KG1 (cell line): ENCODE data around the gene PTPRM.
A peak's percentile ranks its signal among the peaks of the same experiment; 100 is the strongest.

Experiments
- DNase-seq: peaks from one replicate; lab custom pipeline; 2025; lab: John Stamatoyannopoulos, UW

Gene PTPRM

GRCh38 chr18:7566567-7567473, at the start of gene PTPRM:
TSS of gene PTPRM (plus strand) at chr18:7567316. CDS start at chr18:7567819, 503 bp downstream.
- DNase-seq = peak; percentile 36

- no peak for DNase-seq
Observed at GRCh38 chr18:7517852-7518251, 49.3 kb upstream of the PTPRM start.

GRCh38 chr18:7520200-7520785, 46.8 kb upstream of the PTPRM start:
- no peak for DNase-seq

DNA sequence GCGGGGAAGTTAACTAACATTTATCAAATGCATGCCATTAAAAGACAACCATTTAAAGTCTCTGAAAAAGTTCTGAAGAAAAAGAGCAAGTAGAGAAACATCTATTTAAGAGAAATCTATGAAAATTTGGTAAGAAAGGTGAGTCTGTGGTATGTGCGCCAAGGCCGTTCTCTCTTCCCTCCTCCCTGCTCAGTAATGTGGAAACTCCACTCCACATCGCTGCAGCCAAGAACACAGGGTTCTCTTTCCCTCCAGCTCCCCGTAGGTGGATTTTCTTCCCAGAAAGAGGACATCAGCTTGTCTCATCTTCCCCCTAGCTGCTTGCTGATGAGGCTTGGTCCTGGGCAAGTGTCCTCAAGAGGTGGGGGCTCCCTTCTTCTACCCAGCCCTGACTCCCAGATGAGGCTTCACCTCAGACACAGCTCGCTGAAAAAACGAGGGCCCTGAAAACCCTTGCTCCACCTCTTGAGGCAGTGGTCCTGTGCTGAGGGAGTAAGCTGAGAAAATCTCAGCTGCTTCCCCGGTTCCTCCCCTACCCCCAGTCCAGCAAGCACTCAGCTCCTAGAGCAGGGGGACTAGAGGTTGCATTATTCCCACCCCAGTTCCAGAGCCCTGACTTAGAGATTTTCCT, 45.8 kb upstream of the PTPRM start:
- DNase-seq = no peak

- DNase-seq = no peak
Observed at GRCh38 chr18:7523772-7524171, 43.3 kb upstream of the PTPRM start.

DNA sequence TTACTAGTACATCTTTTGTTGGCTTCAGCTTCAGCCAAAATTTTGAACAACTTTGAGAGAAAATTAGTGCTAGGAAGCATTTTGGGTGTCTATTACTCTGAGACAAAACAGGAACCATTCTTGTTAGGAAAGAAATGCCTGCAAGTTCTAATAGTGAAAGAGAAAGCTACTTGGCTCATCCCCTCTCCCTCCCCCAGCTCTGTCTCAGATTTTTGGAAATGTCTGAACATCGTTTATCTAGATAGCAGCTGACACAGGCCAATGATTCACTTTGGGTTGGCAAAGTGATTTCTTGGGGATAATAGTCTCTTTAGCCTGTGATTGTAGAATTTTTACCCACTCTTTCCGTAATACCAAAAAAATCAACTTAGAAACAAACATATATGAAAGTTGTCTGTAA, 42.3 kb upstream of the PTPRM start:
- DNase-seq = no peak

- DNase-seq = no peak
Observed at GRCh38 chr18:7532942-7533341, 34.2 kb upstream of the PTPRM start.

DNA sequence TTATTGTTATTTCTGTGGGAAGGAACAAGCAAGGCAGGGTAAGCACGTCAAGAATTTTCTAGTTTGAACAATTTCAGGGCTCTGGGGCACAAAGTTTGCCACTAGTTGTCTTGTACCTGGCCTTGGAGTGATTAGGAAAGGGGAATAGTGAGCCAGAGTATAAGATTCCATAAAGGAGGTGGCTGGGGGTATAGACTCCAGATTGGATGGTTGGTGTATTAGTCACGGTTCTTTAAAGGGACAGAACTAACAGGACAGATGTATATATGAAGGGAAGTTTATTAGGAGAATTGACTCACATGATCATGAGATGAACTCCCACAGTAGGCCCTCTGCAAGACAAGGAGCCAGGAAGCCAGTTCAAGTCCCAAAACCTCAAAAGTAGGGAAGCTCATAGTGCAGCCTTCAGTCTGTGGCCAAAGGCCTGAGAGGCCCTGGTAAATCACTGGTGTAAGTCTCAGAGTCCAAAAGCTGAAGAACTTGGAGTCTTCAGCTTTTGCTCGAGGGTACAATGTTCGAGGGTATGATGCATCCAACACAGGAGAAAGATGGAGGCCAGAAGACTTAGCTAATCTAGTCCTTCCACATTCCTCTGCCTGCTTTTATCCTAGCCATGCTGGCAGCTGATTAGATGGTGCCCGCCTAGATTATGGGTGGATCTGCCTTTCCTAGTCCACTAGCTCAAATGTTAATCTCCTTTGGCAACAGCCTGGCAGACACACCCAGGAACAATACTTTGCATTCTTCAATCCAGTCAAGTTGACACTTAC, 31.5 kb upstream of the PTPRM start:
- no peak for DNase-seq

DNA sequence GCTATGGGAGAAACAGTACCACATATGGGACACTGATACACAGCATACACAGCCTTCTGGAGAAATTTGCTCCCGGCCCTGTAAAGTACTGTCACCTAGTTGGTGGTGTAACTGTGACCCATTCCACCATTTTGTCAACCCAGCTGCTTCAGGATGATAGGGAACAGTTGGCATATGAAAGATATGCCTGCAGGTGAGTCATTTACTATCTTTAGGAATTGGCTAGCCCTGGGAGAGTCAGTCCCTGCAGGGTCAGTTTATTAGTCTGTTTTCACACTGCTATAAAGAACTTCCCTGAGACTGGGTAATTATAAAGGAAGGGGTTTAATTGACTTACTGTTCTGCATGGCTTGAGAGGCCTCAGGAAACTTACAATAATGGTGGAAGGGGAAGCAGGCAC, 30.0 kb upstream of the PTPRM start:
- DNase-seq = no peak

GRCh38 chr18:7541835-7542234, 25.3 kb upstream of the PTPRM start:
- no peak for DNase-seq

DNA sequence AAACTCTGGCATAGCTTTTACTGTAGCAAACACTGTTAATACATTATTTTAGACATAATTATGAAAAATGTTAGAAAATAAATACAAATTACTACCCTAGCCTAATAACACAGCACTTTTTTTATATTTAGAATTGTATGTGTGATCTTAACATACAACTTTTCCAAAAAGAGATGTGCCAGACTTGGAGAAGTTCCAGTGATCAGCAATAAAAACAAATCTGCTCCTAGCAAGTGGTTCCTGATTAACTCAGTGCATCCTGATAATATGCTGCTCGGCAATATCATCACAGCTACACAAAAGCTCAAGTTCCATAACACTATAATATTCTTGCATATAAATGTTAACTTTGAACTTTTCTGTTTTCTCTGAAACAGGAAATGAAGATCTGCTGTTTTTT, 22.4 kb upstream of the PTPRM start:
- no peak for DNase-seq

DNA sequence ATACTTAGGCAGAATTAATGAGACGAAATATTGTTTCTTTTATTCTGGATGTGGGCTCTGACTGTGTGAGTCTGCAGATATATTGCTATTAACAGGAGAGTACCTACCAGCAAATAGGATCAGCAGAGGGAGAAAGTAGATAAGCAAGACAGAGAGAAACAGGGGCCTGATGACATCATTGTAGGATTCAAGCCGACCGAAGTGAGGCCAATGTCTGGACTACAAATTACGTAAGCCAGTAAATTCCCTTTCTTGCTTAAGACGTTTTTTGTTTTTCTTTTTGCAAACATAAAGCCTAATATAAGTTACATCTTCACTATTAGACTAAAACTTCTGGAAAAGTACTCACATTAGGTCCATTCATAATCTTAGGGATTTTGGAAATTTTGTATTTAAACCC, 21.4 kb upstream of the PTPRM start:
- DNase-seq = no peak

DNA sequence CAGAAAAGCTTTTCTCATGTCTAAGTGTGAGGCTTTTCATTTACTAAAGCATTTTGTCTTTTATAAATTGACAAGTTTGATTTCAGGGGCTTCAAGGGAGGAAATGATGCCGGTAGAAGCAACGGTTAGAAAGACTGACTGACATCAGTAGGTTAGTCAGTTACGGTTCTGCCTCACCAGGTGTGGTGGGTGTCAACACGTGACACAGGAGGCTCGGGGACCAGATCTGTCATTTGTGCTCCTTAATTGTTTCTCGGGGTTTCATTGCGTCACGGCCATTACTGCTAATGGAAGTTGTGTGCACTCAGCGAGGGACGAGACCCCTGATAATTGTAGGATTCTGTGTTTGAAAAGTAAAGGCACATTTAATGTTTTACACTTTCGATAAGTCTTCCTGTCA, 18.9 kb upstream of the PTPRM start:
- DNase-seq = no peak

GRCh38 chr18:7548721-7549120, 18.4 kb upstream of the PTPRM start:
- no peak for DNase-seq

DNA sequence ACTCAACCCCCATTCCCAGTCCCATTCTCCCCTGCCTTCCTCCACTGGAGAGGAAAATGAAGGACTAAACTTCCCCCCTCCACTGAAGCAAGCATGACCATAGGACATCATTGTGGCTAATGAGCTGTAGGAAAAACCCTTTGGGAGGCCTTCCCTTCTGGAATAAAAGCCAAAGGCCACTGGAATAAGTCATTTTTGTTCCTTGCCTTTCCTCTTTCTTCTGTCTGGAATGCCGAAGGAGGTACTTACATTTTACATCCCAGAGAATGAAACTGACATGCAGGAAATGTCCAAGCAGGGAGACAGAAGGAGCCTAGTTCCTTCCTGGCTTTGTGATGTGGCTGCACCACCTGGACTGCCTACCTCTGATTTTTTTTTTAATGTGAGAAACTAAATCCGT, 9.1 kb upstream of the PTPRM start:
- no peak for DNase-seq

DNA sequence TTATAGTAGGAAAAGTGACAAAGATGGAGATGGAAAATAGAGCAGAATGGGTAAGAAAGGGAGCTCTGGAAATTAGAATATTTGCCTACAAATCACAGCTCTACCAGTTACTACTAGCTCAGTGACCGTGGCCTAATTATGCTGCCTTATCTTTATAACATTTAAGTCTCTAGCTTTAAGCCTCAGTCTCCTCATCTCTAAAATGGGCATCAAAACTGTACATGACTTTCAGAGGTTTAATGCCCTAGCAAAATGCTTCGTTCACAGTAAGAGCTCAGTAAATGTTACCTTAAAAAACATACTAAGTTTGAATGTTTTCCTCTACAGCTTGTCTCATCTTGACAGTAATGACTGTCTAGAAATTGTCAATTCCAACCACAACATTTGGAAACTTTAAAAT, 8.3 kb upstream of the PTPRM start:
- no peak for DNase-seq

- DNase-seq = no peak
Observed at GRCh38 chr18:7559709-7560319, 7.3 kb upstream of the PTPRM start.

DNA sequence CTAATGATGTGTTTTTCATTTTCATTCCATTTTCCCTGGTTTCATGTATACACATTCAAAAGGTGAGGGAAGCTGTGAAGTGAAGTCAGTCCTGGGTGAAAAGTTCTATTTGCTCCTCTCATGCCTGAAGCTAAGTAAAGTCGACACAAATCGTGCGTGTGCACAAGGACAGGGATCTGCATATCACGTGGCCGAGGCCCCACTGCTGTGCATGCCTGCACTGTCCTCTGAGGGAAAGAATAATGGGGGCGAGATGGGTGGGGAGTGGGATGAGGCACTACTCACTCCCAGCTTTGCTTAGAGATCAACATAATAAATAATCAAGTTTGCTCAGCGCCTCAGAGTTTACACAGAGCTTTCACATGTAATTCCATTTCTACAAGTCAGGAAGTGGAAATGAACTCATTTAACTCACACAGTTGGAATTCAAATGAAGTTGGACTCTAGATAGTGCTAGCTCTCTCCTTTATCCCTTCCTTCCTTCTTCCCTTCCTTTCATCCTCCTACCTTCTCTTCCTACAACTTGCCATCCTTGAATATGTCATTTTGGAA, 5.1 kb upstream of the PTPRM start:
- DNase-seq = no peak

- DNase-seq = no peak
Observed at GRCh38 chr18:7562491-7562890, 4.6 kb upstream of the PTPRM start.

- DNase-seq = no peak
Observed at GRCh38 chr18:7565677-7566076, 1.4 kb upstream of the PTPRM start.

DNA sequence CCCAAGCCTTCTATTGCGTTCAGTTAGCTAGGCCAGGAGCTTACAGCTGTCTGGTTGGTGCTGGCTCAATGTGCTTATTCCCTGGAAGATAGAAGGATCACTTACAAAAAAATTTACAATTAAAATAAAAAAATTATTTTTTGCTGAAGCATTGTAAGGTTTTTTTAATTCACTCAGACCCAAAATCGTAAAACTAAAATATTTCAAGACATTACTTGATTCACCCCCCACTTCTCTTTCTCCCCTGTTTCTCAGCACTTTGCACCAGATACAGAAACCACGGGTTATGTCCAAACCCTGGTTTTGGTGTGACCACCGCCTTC, 911 bp upstream of the PTPRM start:
- no peak for DNase-seq
